ENCODE results near the gene ERN1. TPM values are rescaled to one million over a fixed set of nuclear protein-coding genes. Genes with fewer than 3 reads are reported as not detected.

The ERN1 gene
- total and polyA plus RNA-seq, 2 donors, result 9.1 to 10.0 TPM

DNA sequence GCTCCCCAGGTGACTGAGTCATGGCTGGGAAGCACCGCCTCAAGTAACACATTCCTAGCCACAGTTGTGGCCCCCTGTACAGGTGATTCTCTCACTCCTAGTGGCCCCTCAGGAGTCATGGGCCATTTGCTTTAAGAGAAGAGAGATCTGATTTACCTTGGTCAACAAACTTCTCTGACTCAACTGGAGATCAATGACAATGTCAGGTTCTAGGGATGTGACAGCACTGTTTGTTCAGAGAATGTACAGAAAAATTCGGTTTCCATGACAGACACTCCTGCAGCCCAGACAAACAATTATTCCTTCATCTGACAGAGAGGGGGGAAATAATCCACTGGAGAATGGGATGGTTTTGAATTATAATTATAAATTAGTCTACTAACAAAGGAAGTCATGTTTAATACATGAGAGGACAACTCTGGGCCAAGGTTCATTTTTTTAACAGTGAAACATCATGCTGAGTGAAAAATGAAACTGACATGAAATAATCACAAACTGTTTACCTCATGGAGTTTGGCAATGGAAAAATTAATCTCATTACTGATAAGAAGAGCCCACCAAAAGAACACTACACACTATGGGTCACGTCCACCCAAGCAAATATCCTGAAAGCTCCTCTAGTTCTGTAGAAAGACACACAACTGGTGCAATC lies 9.7 kb downstream of the ERN1 start:
- H3K4me3 ChIP-seq (ENCODE audit: low read depth, low read length), result no peak overlapping the region
- 82% methylated on average over 3 of the region's 3 CpGs for WGBS
- no peak for DNase-seq (ENCODE audit: extremely low spot score)
- no peaks in the 10 kb centered on the region for H3K36me3 ChIP-seq (ENCODE audit: insufficient read depth)
- no peak overlapping the region for H3K27ac ChIP-seq (ENCODE audit: low read depth)
- peaks cover 1% of the 10 kb centered on the region for H3K4me1 ChIP-seq (ENCODE audit: insufficient read depth)

DNA sequence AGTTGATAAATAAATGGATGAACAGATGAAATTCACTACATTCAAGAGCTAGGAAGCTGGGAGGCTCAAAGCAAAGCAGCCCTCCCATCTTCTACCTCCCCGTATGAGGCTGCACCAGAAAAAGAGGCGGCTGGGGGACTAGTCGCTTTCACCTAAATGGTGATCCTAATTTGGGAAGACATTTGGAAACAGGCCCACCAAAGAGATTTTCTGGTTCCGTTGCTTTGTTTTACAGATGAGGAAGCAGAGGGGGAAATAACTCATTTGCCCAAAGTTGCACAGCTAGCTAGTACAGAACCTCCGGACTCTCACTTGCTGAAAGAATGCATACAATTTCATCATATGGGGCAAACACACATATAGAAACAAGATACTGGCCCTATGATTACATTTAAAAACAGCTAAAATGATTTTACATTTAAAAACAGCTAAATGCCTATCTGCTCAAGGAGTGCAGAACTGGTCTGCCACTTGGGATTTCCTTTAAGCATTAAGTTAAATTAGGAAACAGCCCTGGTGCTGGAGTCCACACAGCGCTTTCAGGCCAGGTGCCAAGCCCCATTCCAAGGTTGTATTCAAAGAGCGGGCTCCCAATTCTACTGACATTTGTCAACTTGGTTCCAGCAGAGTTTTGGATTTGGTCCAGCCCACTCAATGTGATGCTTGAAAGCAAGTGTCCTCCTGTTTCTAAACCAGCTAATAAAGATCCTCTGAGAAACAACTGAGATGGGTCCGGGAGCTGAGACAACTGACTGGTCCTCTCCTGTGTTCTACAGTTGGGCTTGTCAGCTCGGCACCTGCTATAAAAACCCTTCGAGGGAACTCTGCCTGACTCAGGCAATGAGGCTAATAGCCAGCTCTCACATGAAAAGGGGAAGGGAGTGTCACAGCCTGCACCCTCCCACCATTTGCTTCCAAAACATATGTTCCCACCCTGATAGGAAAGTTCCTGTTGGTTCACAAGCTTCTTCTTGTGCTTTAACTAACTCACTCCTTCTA lies 11.7 kb downstream of the ERN1 start:
- Histone ChIP-seq H3K36me3 (ENCODE audit: insufficient read depth) (no peaks in the 10 kb centered on the region), H3K4me3 (ENCODE audit: low read depth, low read length) (no peak overlapping the region), H3K27ac (ENCODE audit: low read depth) (no peak overlapping the region), H3K4me1 (ENCODE audit: insufficient read depth) (peaks cover 1% of the 10 kb centered on the region)
- DNase-seq (ENCODE audit: extremely low spot score), result no peak
- WGBS, result 48% methylated on average over 10 of the region's 10 CpGs

- no peak for DNase-seq (ENCODE audit: extremely low spot score)
- 40% methylated on average over 7 of the region's 7 CpGs for WGBS
- Histone ChIP-seq H3K36me3 (ENCODE audit: insufficient read depth) (no peaks in the 10 kb centered on the region), H3K4me1 (ENCODE audit: insufficient read depth) (peaks cover 1% of the 10 kb centered on the region), H3K4me3 (ENCODE audit: low read depth, low read length) (no peak overlapping the region), H3K27ac (ENCODE audit: low read depth) (peak overlapping the region; percentile 4)
These were observed 14.0 kb downstream of the ERN1 start for GRCh38 chr17:64115822-64116534.

DNA sequence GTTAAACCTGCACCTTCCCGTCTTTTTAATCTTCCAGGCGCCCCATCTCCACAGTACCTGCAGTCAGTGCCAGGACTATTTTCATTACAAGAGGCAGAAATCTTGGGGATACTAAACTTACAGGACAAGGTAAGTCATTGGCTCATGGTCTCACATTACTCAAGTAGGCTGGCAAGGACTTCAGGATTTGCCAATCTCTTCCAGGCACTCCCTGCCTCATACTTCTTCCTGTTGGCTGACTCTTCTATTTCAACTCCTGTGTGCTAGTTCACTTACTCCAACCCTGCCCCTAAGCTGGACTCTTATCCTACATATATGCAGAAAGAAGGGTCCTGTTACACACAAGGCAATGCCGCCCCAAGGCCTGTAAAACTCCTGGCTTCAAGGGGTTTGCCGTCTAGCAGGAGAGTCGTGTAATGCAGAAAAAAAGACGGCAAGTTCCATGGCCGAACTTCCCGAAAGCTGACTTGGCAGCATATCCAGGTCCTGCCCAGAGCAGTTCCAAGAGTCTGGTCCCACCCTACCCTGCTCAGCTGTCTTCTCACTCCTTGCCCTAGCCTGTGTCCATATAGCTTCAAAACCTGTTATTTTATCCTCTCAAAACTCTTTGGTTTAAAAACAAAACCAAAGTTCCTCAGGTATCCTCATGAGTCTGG lies 14.8 kb downstream of the ERN1 start:
- WGBS, result 88% methylated on average over 8 of the region's 8 CpGs
- no peak overlapping the region for H3K27ac ChIP-seq (ENCODE audit: low read depth)
- H3K36me3 ChIP-seq (ENCODE audit: insufficient read depth), result no peaks in the 10 kb centered on the region
- H3K4me1 ChIP-seq (ENCODE audit: insufficient read depth), result peaks cover 1% of the 10 kb centered on the region
- H3K4me3 ChIP-seq (ENCODE audit: low read depth, low read length), result no peak overlapping the region
- DNase-seq (ENCODE audit: extremely low spot score), result no peak

- Histone ChIP-seq H3K27ac (ENCODE audit: low read depth) (no peak overlapping the region), H3K36me3 (ENCODE audit: insufficient read depth) (no peaks in the 10 kb centered on the region), H3K4me3 (ENCODE audit: low read depth, low read length) (no peak overlapping the region), H3K4me1 (ENCODE audit: insufficient read depth) (no peaks in the 10 kb centered on the region)
- WGBS, result 92% methylated on average over 2 of the region's 2 CpGs
- DNase-seq (ENCODE audit: extremely low spot score), result no peak
These were observed 16.9 kb downstream of the ERN1 start for GRCh38 chr17:64113006-64113405.

DNA sequence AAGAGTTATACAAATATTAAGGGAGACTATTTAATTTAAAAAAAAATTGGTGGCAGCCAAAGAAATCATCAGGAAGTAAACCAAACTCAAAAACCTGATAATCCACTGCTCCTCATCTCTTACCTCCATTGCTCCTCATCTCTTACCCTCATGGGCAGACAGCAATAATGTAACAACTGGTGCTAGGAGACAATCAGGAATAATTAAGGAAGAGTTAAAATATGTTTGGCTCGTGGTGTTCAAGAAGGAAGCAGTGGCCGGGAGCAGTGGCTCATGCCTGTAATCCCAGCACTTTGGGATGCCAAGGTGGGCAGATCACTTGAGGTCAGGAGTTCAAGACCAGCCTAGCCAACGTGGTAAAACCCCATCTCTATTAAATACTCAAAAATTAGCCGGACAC lies 18.1 kb downstream of the ERN1 start:
- WGBS, result 83% methylated on average over 4 of the region's 4 CpGs
- DNase-seq (ENCODE audit: extremely low spot score), result no peak
- no peaks in the 10 kb centered on the region for H3K4me1 ChIP-seq (ENCODE audit: insufficient read depth)
- no peak overlapping the region for H3K4me3 ChIP-seq (ENCODE audit: low read depth, low read length)
- H3K27ac ChIP-seq (ENCODE audit: low read depth), result no peak overlapping the region
- no peaks in the 10 kb centered on the region for H3K36me3 ChIP-seq (ENCODE audit: insufficient read depth)

- Histone ChIP-seq H3K4me1 (ENCODE audit: insufficient read depth) (no peaks in the 10 kb centered on the region), H3K27ac (ENCODE audit: low read depth) (no peak overlapping the region), H3K4me3 (ENCODE audit: low read depth, low read length) (no peak overlapping the region), H3K36me3 (ENCODE audit: insufficient read depth) (no peaks in the 10 kb centered on the region)
- no peak for DNase-seq (ENCODE audit: extremely low spot score)
- WGBS, result 81% methylated on average over 12 of the region's 12 CpGs
These were observed 19.4 kb downstream of the ERN1 start for GRCh38 chr17:64110379-64111152.

DNA sequence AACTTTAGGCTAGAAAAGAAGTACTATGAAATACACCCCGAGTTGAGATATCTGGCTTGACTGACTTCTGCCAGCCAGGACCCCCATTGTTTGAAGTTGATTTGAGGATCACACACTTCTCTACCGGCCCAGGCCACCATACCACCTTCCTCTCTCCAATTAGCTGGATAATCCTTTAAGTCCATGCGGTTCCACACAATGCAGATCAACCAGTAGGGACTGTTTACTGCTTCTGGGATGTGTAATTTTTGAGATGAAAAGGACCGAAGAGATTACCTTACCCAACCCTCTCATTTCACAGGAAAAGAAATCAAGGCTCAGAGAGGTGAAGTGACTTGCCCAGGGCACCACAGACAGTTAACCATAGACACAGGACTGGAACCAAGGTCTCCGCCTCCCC lies 20.5 kb downstream of the ERN1 start:
- WGBS, result 92% methylated on average over 5 of the region's 5 CpGs
- H3K4me1 ChIP-seq (ENCODE audit: insufficient read depth), result no peaks in the 10 kb centered on the region
- no peaks in the 10 kb centered on the region for H3K36me3 ChIP-seq (ENCODE audit: insufficient read depth)
- no peak for DNase-seq (ENCODE audit: extremely low spot score)
- no peak overlapping the region for H3K4me3 ChIP-seq (ENCODE audit: low read depth, low read length)
- no peak overlapping the region for H3K27ac ChIP-seq (ENCODE audit: low read depth)

DNA sequence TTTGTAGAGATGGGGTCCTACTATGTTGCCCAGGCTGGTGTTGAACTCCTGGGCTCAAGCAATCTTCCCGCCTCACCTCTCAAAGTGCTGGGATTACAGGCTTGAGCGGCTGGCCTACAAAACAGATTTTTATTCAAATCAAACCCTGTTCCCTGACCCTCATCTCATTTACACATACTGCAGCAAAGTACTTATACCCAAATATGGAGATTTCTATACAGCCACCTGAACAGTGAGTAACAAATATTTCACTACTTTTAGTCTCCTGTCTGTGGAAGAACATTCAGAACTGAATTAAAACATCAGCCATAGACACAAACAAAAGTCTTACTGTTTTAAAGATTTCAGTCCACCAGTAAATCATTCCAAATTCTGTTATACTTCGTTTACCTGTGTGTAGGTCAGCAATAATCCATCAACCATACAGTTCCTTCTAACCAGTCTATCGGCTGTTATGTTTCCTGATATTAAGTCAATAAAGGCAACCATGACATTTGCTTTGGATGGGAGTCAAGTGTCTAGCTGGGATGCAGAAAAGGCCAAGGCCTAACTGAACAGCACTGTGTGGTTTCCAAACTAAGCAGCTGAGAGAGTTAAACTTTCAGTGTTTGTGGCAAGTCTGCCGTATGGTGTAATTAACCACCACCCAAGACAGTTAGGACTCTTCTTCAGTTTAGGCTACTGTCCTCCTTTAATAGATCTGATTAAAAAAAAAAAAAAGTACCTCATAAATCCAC lies 22.3 kb downstream of the ERN1 start:
- Histone ChIP-seq H3K27ac (ENCODE audit: low read depth) (no peak overlapping the region), H3K4me3 (ENCODE audit: low read depth, low read length) (no peak overlapping the region), H3K36me3 (ENCODE audit: insufficient read depth) (no peaks in the 10 kb centered on the region), H3K4me1 (ENCODE audit: insufficient read depth) (no peaks in the 10 kb centered on the region)
- WGBS, result 74% methylated on average over 5 of the region's 5 CpGs
- no peak for DNase-seq (ENCODE audit: extremely low spot score)

DNA sequence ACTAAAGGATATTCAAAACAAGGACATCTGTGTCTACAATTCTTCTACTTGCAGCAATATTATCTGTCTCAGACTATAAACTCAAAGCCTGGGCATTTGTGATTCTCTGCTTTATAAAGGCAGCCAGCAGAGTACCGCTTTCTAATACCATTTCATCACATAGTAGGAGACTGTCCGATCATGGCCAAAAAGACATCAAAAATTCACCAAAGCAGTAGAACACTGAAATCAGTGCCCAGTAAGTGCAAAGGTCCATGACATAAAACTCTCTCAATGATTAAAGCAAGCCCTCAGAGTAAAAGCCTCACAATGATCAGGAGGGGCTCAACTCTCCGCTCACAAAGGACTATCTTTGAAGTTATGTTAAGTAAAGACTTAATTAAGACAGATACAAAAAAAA lies 23.0 kb downstream of the ERN1 start:
- no peak for DNase-seq (ENCODE audit: extremely low spot score)
- no peak overlapping the region for H3K4me3 ChIP-seq (ENCODE audit: low read depth, low read length)
- no peak overlapping the region for H3K27ac ChIP-seq (ENCODE audit: low read depth)
- no peaks in the 10 kb centered on the region for H3K36me3 ChIP-seq (ENCODE audit: insufficient read depth)
- 85% methylated on average over 3 of the region's 3 CpGs for WGBS
- no peaks in the 10 kb centered on the region for H3K4me1 ChIP-seq (ENCODE audit: insufficient read depth)

- WGBS, result 93% methylated on average over 5 of the region's 5 CpGs
- Histone ChIP-seq H3K36me3 (ENCODE audit: insufficient read depth) (no peaks in the 10 kb centered on the region), H3K27ac (ENCODE audit: low read depth) (no peak overlapping the region), H3K4me1 (ENCODE audit: insufficient read depth) (no peaks in the 10 kb centered on the region), H3K4me3 (ENCODE audit: low read depth, low read length) (no peak overlapping the region)
- DNase-seq (ENCODE audit: extremely low spot score), result no peak
These were observed 26.3 kb downstream of the ERN1 start for GRCh38 chr17:64103391-64104364.
